ENCODE results near the gene DLGAP5.
A peak's percentile ranks its signal among the peaks of the same experiment; 100 is the strongest.

Gene DLGAP5

DNA sequence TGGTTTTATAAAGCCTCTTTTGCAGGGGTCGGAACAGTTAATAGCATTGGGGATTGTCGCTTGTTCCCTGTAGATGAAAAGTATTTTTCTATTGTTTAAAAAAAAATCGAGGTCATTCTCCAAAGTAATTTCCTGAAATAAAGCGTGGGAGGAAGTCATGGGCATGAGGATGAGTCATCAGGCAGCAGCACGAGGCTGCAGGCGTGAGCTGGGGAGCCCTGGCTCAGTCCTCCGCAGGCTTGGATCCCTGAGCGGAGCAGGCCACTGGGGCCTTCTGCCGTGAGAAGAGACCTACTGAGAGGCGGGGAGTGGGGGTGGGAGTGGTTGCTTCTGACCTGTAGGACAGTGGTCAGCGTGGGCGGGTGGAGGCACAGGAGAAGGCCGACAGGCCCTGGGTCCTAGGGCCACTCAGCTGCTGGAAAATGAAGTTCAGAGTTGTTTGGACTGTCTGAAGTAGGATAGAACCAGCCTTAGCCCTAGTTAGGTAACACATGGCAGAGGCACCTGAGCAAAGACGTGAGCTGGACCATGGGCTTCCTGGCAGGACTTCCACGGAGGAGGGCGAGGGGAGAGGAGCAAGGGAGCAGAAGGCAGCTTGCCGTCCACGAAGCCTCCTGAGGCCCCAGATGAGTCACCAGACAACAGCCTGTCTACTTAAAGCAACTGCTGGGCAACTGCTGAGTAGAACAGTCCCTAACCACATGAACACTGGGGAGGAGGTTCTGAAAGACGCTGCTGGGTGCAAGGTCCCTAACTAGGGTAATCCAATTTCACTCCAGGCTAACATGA is 83.4 kb downstream of the DLGAP5 start:
- peak; percentile 44 for DNase-seq

DNA sequence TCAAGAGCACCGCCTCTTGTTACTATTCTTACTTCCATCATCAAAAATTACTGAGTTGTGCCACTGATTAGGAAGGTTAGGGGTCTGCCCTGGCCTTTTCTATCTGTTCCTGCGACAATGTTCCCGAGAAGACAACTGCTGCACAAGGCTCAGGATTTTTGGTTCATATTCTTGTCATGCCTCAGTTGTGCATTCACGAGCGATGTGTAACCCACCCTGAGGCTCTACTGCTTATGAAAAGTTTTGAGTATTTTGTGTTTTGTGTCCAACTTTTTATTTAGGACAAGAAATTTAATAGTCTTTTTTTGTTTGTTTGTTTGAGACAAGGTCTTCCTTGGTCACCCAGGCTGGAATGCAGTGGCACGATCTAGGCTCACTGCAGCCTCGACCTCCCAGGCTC is 85.4 kb downstream of the DLGAP5 start:
- no peak for DNase-seq

DNA sequence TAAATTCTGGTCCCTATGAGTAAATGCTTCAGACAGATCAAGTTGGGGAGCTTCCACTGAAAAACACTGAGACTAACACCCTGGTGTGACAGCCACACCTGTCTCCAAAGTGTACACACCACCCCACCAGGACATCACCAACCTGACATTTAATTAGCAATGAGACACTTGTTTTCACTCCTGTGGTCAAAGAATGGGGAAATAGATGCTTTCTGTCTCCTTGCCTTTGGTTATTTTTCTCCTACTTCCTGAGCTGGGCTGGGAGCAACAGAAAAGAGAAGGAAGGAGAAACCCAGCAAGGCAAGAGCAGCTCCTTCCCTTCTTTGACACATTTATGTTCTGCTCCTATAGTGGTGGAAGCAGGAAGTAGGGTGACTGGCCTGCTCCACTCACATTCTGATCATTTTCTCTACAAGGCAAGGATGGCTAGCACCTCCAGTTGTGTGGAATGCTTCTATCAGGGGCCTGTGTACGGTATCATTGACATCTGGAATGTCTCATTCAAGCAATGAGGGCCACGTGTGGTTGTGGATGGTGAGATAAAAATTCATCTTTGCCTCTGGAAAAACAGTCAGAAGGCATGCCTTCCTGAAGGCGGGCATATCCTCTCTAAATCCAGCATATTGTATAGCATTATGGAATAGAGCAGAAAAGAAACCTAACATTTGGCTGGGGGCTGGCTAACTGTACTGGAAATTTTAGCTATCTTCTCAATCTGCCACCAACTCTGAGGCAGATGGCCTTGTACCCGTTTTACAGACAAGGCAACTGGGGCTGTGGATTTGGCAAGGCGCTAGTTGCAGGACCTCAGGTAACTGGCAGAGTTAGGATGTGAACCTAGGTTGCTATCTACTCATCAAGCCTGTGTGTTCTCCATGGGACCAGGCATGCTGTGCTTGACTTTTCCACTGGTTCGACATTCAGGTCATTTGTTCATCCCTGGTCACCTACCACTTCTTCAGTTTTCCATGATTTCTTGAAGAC is 87.1 kb downstream of the DLGAP5 start:
- no peak for DNase-seq

DNA sequence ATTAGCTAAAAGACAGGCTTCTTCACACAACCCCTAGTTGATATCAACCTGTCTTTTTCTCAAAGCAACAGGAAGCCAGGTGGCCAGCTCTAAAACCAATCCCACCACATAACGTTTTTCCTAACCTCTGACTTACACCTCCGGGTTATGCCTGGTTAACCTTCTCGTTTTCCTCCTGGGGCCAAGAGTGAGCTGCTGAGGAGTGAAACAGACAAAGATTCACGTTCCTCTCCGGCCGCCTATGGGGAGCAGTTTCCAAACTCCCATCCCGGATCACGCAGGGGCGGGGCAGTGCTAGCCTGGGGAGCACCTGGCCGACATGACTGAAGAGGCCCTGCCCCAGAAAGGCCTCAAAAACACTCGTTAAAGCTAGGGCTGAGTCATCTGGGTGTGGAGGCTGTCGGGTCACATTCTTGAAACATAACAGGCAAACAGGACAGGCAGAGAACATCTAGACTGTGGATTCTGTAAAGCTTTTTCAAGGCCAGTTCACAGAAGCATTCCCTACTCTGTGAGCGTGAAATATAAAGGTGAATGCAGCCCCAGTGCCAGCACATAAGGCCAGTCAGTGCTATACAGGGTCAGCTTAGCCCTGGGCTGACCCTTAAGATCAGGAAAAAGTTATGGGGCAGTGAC is 88.3 kb downstream of the DLGAP5 start:
- peak; percentile 67 for DNase-seq

DNA sequence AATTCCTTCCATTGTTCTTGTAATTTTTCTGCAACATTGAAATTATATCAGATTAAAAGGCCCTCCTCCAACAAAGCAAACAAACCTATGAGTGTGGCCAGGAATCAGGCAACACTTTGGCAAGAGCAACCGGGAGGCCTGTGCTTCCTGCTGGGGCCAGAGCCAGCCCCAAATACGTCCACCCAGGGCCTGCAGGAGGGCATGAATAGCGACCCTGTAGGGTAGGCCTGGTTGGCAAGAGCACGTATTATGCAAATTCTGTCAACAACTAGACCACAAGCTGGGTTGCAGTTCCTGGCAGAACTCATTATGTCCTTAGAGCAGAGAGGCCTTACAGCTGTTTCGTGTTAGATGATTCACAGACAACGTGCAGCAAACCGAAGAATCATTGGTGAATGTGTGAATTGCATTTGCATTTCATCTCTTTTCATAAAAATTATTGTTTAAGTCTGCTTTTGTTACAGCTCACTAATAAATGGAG is 89.2 kb downstream of the DLGAP5 start:
- DNase-seq: peak; percentile 40

DNA sequence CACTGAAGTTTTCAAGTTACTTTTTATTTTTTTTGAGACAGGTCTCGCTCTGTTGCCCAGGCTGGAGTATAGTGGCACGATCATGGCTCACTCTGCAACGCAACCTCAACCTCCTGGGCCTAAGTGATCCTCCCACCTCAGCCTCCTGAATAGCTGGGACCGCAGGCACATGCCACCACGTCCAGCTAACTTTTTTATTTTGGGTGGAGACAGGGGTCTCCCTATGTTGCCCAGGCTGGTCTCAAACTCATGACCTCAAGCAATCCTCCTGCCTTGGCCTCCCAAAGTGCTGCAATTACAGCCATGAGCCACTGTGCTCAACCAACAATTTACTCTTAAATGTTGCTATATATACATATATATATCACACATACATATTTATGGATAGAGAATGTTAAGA is 89.7 kb downstream of the DLGAP5 start:
- DNase-seq: no peak

DNA sequence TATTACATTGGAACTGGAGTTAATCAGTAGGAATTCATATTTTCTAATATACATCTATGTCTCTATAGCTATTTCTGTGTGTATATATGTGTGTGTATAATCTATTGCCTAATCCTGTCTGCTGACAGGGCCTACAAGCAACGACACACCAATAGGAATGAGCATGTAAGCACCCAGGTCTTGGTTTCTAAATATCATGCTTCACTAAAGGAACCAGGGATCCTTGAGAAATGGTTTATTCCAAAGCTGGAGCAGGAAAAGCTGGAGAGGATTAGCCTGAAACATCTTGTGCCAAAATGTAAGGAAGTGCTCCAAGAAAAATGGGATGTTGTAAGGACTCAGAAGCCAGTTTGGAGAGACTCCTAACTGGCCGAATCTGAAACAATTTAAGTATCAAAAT is 91.6 kb downstream of the DLGAP5 start:
- DNase-seq: no peak

DNA sequence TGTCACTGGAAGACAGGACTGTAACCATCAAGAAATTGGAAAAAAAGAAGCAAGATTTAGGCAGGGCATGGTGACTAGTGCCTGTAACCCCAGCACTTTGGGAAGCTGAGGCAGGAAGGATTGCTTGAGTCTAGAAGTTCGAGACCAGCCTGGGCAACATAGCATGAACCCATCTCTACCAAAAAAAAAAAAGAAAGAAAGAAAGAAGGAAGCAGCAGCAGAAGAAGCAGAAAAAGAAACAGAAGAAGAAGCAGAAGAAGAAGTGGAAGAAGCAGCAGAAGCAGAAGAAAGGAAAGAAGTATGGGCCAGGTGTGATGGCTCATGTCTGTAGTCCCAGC is 92.9 kb downstream of the DLGAP5 start:
- no peak for DNase-seq

Measured in activated CD4-positive, CD25-positive, alpha-beta regulatory T cell treated with anti-CD3 and anti-CD28 coated beads, Interleukin-2, amount 50 U/mL, for 72 hours (primary cell).